GM23338 (cell line): ENCODE data around the gene CACNB1. TPM values are rescaled to one million over a fixed set of nuclear protein-coding genes. Genes with fewer than 3 reads are reported as not detected.

Source experiments
- ATAC-seq: fragments of 200-7000 bp; cut with Tn5 transposase; 3 replicates; pipeline ENCODE4 v1.9.1; 2020
- DNase-seq: peaks from one replicate; pipeline ENCODE4 v3.0.0-alpha.2; 2015; ENCODE audit warnings: low spot score
- H2AFZ ChIP-seq: fragments of 200-600 bp; sonication (generic); 2 replicates; pipeline ENCODE4 v1.8.0; 2016; ENCODE audit warnings: antibody characterized with exemption, mild to moderate bottlenecking, moderate library complexity
- H3F3A ChIP-seq: fragments of 200-600 bp; sonication (generic); replicated peaks from 2 replicates; pipeline ENCODE4 v1.8.0; 2017; ENCODE audit warnings: antibody characterized with exemption, mixed run types, low read depth
- H3K27ac ChIP-seq: fragments of 200-600 bp; sonication (generic); 2 replicates; pipeline ENCODE4 v1.6.1; 2016; ENCODE audit warnings: low read depth
- H3K27me3 ChIP-seq: fragments of 200-600 bp; sonication (generic); 2 replicates; pipeline ENCODE4 v1.8.0; 2016; ENCODE audit warnings: mild to moderate bottlenecking, mixed run types, moderate library complexity; ENCODE audit not compliant: insufficient read depth
- H3K36me3 ChIP-seq: fragments of 200-600 bp; sonication (generic); 2 replicates; pipeline ENCODE4 v1.8.0; 2016; ENCODE audit warnings: mild to moderate bottlenecking; ENCODE audit not compliant: insufficient read depth
- H3K4me1 ChIP-seq: fragments of 200-600 bp; sonication (generic); 2 replicates; pipeline ENCODE4 v1.8.0; 2016; ENCODE audit warnings: mild to moderate bottlenecking, moderate library complexity; ENCODE audit not compliant: insufficient read depth
- H3K4me2 ChIP-seq: fragments of 200-600 bp; sonication (generic); 2 replicates; pipeline ENCODE4 v1.7.1; 2017; ENCODE audit warnings: mixed run types
- H3K4me3 ChIP-seq: fragments of 200-600 bp; sonication (generic); 2 replicates; pipeline ENCODE4 v1.6.1; 2016; ENCODE audit warnings: mixed run types
- H3K79me2 ChIP-seq: fragments of 200-600 bp; sonication (generic); replicated peaks from 2 replicates; pipeline ENCODE4 v1.8.0; 2017; ENCODE audit warnings: mild to moderate bottlenecking; ENCODE audit not compliant: insufficient read depth
- H3K9me2 ChIP-seq: fragments of 200-600 bp; sonication (generic); 2 replicates; pipeline ENCODE4 v1.8.0; 2017; ENCODE audit not compliant: insufficient read depth
- H4K20me1 ChIP-seq: fragments of 200-600 bp; sonication (generic); replicated peaks from 2 replicates; pipeline ENCODE4 v1.8.0; 2017; ENCODE audit warnings: mild to moderate bottlenecking; ENCODE audit not compliant: insufficient read depth
- H3K27ac Mint-ChIP-seq: 2 replicates; pipeline ENCODE4 v1.8.0; 2020; ENCODE audit warnings: inconsistent platforms, mild to moderate bottlenecking, moderate library complexity, mixed read lengths
- H3K27me3 Mint-ChIP-seq: 3 replicates; pipeline ENCODE4 v1.8.0; 2022; ENCODE audit warnings: low read depth, mild to moderate bottlenecking, moderate library complexity, mixed read lengths, inconsistent platforms; ENCODE audit not compliant: insufficient read depth, poor library complexity
- H3K36me3 Mint-ChIP-seq: 3 replicates; pipeline ENCODE4 v1.8.0; 2021; ENCODE audit warnings: low read depth, mild to moderate bottlenecking, inconsistent platforms, moderate library complexity, mixed read lengths
- H3K4me1 Mint-ChIP-seq: 3 replicates; pipeline ENCODE4 v1.8.0; 2020; ENCODE audit warnings: mild to moderate bottlenecking, inconsistent platforms, mixed read lengths
- H3K4me3 Mint-ChIP-seq: 3 replicates; pipeline ENCODE4 v1.8.0; 2021; ENCODE audit warnings: moderate library complexity, mild to moderate bottlenecking, inconsistent platforms, mixed read lengths
- H3K9me3 Mint-ChIP-seq: 3 replicates; pipeline ENCODE4 v1.8.0; 2020; ENCODE audit warnings: moderate library complexity, mild to moderate bottlenecking, inconsistent platforms, mixed read lengths
- CTCF ChIP-seq, 2 experiments: fragments of 200-600 bp in 1 of 2; sonication (generic) in 1 of 2; conservative IDR thresholded peaks; 2 replicates each; pipeline versions ENCODE4 v1.5.1 to v1.6.1; 2016 to 2017; ENCODE audit warnings: antibody characterized with exemption in 2 of 2, low read depth in 2 of 2, mild to moderate bottlenecking in 2 of 2, moderate library complexity in 1 of 2
- EZH2 ChIP-seq: fragments of 200-600 bp; sonication (generic); IDR thresholded peaks from one replicate; pipeline ENCODE4 v1.8.0; 2017; ENCODE audit warnings: antibody characterized with exemption, mild to moderate bottlenecking, low read depth; ENCODE audit not compliant: unreplicated experiment
- EZH2phosphoT487 ChIP-seq: fragments of 200-600 bp; sonication (generic); IDR thresholded peaks from one replicate; pipeline ENCODE4 v1.8.1; 2018; ENCODE audit warnings: antibody characterized with exemption; ENCODE audit not compliant: unreplicated experiment
- NANOG ChIP-seq: IDR thresholded peaks from 2 replicates; pipeline ENCODE4 v1.6.1; 2016; ENCODE audit warnings: antibody characterized with exemption, borderline replicate concordance
- POLR2AphosphoS5 ChIP-seq: IDR thresholded peaks from 2 replicates; pipeline ENCODE4 v1.6.1; 2016; ENCODE audit warnings: antibody characterized with exemption, low read depth
- REST ChIP-seq: IDR thresholded peaks from one replicate; pipeline ENCODE4 v1.6.1; 2018; ENCODE audit warnings: antibody characterized with exemption; ENCODE audit not compliant: unreplicated experiment
- polyA plus RNA-seq: library from polyadenylated mRNA; unstranded; fragments of >200 nt; fragmentation: Nextera tagmentation; extraction: Ambion mirVana; gene quantifications from 2 replicates; pipeline ENCODE4 v1.2.1, GENCODE V29; 2016
- total RNA-seq: library from RNA; depleted of rRNA; stranded (reverse); fragments of >200 nt; shearing (Covaris generic); gene quantifications from 2 replicates; pipeline ENCODE4 v1.2.3, GENCODE V29; 2014

CACNB1 gene
- total and polyA plus RNA-seq, 2 experiments from 2014 or later, result 8.4 to 13.1 TPM

GRCh38 chr17:39150795-39151149 lies 46.7 kb downstream of the CACNB1 start (continued):
- TF ChIP-seq REST (no peak), EZH2 (no peak)

- peak overlapping the region; percentile 81 for H3K4me3 Mint-ChIP-seq
- peaks cover 14% of the 10 kb centered on the region for H3K4me1 Mint-ChIP-seq
- H3K36me3 ChIP-seq, result no peaks in the 10 kb centered on the region
- H3K79me2 ChIP-seq, result no peaks in the 10 kb centered on the region
- H3K27ac ChIP-seq, result no peak overlapping the region
- no peak for ATAC-seq
- H3K27me3 Mint-ChIP-seq, result peaks cover 56% of the 10 kb centered on the region
- H3K27me3 ChIP-seq, result peaks cover 36% of the 10 kb centered on the region
- H3K36me3 Mint-ChIP-seq, result peaks cover 9% of the 10 kb centered on the region
- H3F3A ChIP-seq, result no peaks in the 10 kb centered on the region
- no peaks in the 10 kb centered on the region for H4K20me1 ChIP-seq
- DNase-seq, result no peak
- no peak overlapping the region for H2AFZ ChIP-seq
- peak overlapping the region; percentile 70 for H3K4me3 ChIP-seq
- TF ChIP-seq POLR2AphosphoS5 (no peak), CTCF (conservative IDR thresholded peaks at IDR 0.05; ENCODE audit: low read depth in 2 of 2) (peak; percentile 16 to 25; a peak in 3 of 4 replicates)
- no peaks in the 10 kb centered on the region for H3K9me2 ChIP-seq
- H3K9me3 Mint-ChIP-seq, result peaks cover 13% of the 10 kb centered on the region
- peak overlapping the region; percentile 84; the same call in 1 of the 2 replicates for H3K4me2 ChIP-seq
- peaks cover 3% of the 10 kb centered on the region; the same call in 1 of the 2 replicates for H3K4me1 ChIP-seq
- no peak overlapping the region for H3K27ac Mint-ChIP-seq
Observed at GRCh38 chr17:39150104-39150634, 47.3 kb downstream of the CACNB1 start.

- no peaks in the 10 kb centered on the region for H3K9me3 Mint-ChIP-seq
- Histone ChIP-seq H3K36me3 (no peaks in the 10 kb centered on the region), H3F3A (no peaks in the 10 kb centered on the region), H3K4me3 (no peak overlapping the region), H3K79me2 (no peaks in the 10 kb centered on the region), H3K9me2 (no peaks in the 10 kb centered on the region), H3K27me3 (peaks cover 34% of the 10 kb centered on the region), H4K20me1 (no peaks in the 10 kb centered on the region), H3K27ac (no peak overlapping the region), H3K4me1 (peaks cover 3% of the 10 kb centered on the region; the same call in 1 of the 2 replicates), H2AFZ (no peak overlapping the region), H3K4me2 (0 out of 2 replicates have a peak overlapping the region, but pooled peaks have one; percentile 35)
- peaks cover 13% of the 10 kb centered on the region for H3K4me1 Mint-ChIP-seq
- no peak overlapping the region for H3K4me3 Mint-ChIP-seq
- no peaks in the 10 kb centered on the region for H3K36me3 Mint-ChIP-seq
- H3K27me3 Mint-ChIP-seq, result peaks cover 32% of the 10 kb centered on the region
- ATAC-seq (no peak), DNase-seq (no peak)
- no peak overlapping the region for H3K27ac Mint-ChIP-seq
- no peak for TF ChIP-seq NANOG
- TF ChIP-seq EZH2phosphoT487, result no peak
Observed at GRCh38 chr17:39147221-39148185, 50.0 kb downstream of the CACNB1 start.
